GM18519 (cell line): ENCODE data around the gene OR5D13.

Source experiments
- ATAC-seq: cut with Tn5 transposase; IDR thresholded peaks from one replicate; pipeline ENCODE4 v1.9.1; 2021; ENCODE audit warnings: mild to moderate bottlenecking, moderate library complexity; ENCODE audit not compliant: unreplicated experiment, low FRiP score

Gene OR5D13

DNA sequence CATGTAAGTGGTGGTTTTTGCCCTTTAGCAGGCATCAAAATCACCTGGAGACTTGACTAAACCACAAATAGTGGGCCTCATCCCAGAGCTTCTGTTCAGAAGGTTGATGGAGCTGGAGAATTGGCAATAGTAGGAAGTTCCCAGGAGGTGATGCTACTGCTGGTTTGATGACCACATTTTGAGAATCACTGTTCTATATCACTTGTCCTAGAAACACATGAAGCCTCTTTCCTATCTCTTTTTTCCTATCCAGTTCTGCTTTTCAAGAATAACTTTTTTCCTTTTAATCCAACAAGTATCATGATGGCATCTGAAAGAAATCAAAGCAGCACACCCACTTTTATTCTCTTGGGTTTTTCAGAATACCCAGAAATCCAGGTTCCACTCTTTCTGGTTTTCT is at the start of gene OR5D13:
Gene OR5D13, plus strand, starts transcription at position 301 of the 400 bp plus-strand sequence. Its CDS starts 0 bp downstream, at position 301.
- ATAC-seq: no peak

GRCh38 chr11:55726715-55727324 is 46.4 kb upstream of the OR5D13 start:
- no peak for ATAC-seq

DNA sequence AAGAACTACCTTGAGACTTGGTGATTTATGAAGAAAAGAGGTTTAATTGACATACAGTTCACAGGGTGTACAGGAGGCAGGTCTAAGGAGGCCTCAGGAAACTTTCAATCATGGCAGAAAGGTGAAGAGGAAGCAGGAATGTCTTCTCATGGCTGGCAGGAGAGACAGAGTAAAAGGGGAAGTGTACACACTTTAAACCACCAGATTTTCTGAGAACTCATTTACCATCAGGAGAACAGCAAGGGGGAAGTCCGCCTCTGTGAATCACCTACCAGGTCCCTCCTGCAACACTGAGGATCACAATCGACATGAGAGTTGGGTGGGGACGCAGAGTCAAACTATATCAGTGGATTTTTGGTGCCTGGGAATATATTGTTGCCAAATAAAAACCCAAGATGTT is 40.3 kb upstream of the OR5D13 start:
- ATAC-seq: no peak

DNA sequence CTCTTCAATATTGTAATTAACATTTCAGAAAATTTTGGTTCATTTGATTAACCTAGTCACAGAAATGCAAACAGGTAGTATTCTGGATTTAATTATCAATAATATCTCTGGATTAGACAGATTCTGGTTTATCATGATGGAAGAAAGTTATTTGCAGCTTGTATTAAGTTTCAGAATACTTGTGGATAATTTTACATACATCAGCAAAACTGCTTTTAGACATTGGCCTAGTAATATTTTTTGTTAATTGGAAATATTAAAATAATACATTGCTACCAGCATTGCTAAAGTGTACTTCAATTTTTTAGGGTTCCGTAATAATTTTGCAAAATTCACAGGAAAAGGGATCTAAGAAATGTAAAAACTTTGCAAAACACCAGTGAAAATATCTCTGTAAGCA is 18.4 kb downstream of the OR5D13 start:
- no peak for ATAC-seq

- ATAC-seq: no peak
Observed at GRCh38 chr11:55793321-55793720, 20.1 kb downstream of the OR5D13 start.

DNA sequence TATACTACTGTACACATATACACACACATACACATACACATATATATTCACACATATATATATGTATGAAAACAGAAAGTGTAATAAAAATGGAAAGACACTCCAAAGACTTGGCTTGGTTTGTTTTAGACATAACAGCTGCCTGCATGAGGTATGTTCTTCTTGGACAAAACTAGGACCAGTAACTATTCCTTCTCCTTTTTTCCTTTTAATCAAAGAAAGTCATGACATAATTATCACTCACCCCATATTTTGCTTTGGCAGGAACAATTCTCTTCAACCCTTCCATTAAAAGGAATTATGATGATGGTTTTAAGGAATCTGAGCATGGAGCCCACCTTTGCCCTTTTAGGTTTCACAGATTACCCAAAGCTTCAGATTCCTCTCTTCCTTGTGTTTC is 22.0 kb downstream of the OR5D13 start, which contains the start of gene OR5D14:
Gene OR5D14, plus strand, starts transcription at position 301 of the 400 bp plus-strand sequence. Its CDS starts 0 bp downstream, at position 301.
- ATAC-seq: no peak

DNA sequence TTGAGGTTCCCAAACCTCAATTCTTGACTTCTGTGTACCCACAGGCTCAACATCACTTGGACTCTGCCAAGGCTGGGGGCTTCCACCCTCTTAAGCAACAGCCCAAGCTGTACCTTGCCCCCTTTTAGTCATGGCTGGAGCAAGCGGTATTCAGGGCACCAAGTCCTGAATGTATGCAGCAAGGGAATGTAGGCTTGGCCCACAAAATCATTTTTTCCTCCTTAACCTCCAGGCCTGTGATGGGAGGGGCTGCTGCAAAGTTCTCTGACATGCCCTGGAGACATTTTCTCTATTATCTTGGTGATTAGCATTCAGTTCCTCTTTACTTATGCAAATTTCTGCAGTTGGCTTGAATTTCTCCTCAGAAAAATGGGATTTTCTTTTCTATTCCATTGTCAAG is 33.0 kb downstream of the OR5D13 start:
- ATAC-seq: no peak

GRCh38 chr11:55811067-55811466 is 37.8 kb downstream of the OR5D13 start, which contains the start of gene OR5L1:
Gene OR5L1 (plus strand): TSS chr11:55811367. CDS start chr11:55811467, 100 bp downstream.
- no peak for ATAC-seq

DNA sequence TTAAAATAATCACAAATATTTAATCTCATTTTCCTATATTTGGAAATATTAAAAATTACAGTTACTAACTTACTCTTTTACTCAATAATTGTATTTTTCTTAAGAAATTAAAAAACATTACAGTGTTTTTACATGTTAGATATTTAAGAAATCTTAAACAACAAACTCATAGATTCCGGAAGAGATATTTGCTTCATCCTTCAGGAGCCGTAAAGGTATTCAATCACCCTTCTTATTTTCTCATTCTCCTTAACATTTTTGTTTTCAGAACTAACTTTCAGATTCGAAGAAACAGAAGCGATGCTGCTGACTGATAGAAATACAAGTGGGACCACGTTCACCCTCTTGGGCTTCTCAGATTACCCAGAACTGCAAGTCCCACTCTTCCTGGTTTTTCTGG is 46.1 kb downstream of the OR5D13 start, which contains the start of gene OR5D18:
Gene OR5D18, plus strand, starts transcription at position 301 of the 400 bp plus-strand sequence. Its CDS starts 0 bp downstream, at position 301.
- no peak for ATAC-seq
